HEK293T (cell line): ENCODE measurements around the gene PLEKHA7.
"Not testable (repeated sequence)": the region's sequence is repeated elsewhere in the genome, so short reads cannot be mapped to it uniquely, and the experiment has no call there.

ENCODE experiments used
- CTCF ChIA-PET: fragments of 350-600 bp; formaldehyde crosslinking; extraction: SDS; loops from one replicate; lab custom pipeline; 2021; ENCODE audit warnings: antibody characterized with exemption, inconsistent platforms; lab: Yijun Ruan, JAX
- POLR2A ChIA-PET: fragments of 350-600 bp; formaldehyde crosslinking; extraction: SDS; loops from one replicate; lab custom pipeline; 2020; ENCODE audit warnings: antibody characterized with exemption, inconsistent platforms; lab: Yijun Ruan, JAX
- DNase-seq: peaks from one replicate; pipeline ENCODE4 v3.0.0; 2012; ENCODE audit warnings: mixed read lengths; ENCODE audit errors: extremely low spot score
- ARNT ChIP-seq: fragments of 450-650 bp; IDR thresholded peaks from 2 replicates; pipeline ENCODE4 v1.6.1; 2017; ENCODE audit warnings: mild to moderate bottlenecking
- BHLHE40 ChIP-seq: fragments of 450-650 bp; IDR thresholded peaks from 2 replicates; pipeline ENCODE4 v1.6.1; 2016; ENCODE audit warnings: mild to moderate bottlenecking, moderate library complexity, borderline replicate concordance
- CTBP1 ChIP-seq: fragments of 450-650 bp; IDR thresholded peaks from 2 replicates; pipeline ENCODE4 v1.6.1; 2016; ENCODE audit warnings: borderline replicate concordance
- ELF4 ChIP-seq: fragments of 450-650 bp; IDR thresholded peaks from 2 replicates; pipeline ENCODE4 v1.6.1; 2017; ENCODE audit warnings: antibody characterized with exemption
- FOXA1 ChIP-seq: fragments of 450-650 bp; IDR thresholded peaks from 2 replicates; pipeline ENCODE4 v1.6.1; 2016; ENCODE audit warnings: mild to moderate bottlenecking
- FOXK2 ChIP-seq: fragments of 450-650 bp; IDR thresholded peaks from 2 replicates; pipeline ENCODE4 v1.6.1; 2016; ENCODE audit warnings: mild to moderate bottlenecking
- FOXM1 ChIP-seq: fragments of 450-650 bp; IDR thresholded peaks from 2 replicates; pipeline ENCODE4 v1.6.1; 2017; ENCODE audit warnings: mild to moderate bottlenecking, borderline replicate concordance
- HDGF ChIP-seq: fragments of 450-650 bp; IDR thresholded peaks from 2 replicates; pipeline ENCODE4 v1.6.1; 2017; ENCODE audit warnings: antibody characterized with exemption, borderline replicate concordance
- L3MBTL2 ChIP-seq: fragments of 450-650 bp; conservative IDR thresholded peaks from 2 replicates; pipeline ENCODE4 v1.6.1; 2016; ENCODE audit warnings: mild to moderate bottlenecking
- LEF1 ChIP-seq: fragments of 450-650 bp; IDR thresholded peaks from 2 replicates; pipeline ENCODE4 v1.6.1; 2017; ENCODE audit warnings: mild to moderate bottlenecking, borderline replicate concordance
- NFRKB ChIP-seq: fragments of 450-650 bp; IDR thresholded peaks from 2 replicates; pipeline ENCODE4 v1.6.1; 2016; ENCODE audit warnings: mild to moderate bottlenecking, moderate library complexity
- SP1 ChIP-seq: fragments of 450-650 bp; IDR thresholded peaks from 2 replicates; pipeline ENCODE4 v1.6.1; 2017
- SUZ12 ChIP-seq: fragments of 450-650 bp; IDR thresholded peaks from 2 replicates; pipeline ENCODE4 v1.6.1; 2016; ENCODE audit warnings: mild to moderate bottlenecking
- TARDBP ChIP-seq: fragments of 450-650 bp; IDR thresholded peaks from 2 replicates; pipeline ENCODE4 v1.6.1; 2016
- ZNF384 ChIP-seq: fragments of 450-650 bp; IDR thresholded peaks from 2 replicates; pipeline ENCODE4 v1.6.1; 2016
- TF ChIP-seq, protein P1 (sequence below): fragments of 450-650 bp; IDR thresholded peaks from 2 replicates; pipeline ENCODE4 v1.6.1; 2016

Gene PLEKHA7

DNA sequence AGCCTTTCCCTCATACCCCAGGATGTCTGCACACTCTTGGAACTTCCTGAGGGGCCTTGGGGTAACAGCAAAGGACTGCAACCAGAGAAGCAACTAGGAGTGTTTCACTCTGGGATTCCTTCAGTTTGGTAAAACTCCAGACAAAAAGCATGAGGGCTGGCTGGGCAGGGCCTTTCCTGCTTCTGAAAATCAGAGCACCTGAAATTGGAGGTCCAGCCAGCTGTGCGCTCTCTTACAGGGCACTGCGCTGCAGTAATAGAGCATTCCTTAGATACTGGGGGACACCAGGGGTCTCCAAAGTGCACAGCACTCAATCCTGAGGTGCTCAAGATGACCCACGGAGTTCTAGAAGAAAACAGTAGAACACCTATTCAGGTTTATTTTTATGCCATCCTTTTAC is 49.7 kb downstream of the PLEKHA7 start:
- no peak for DNase-seq
- CTCF ChIA-PET: no interaction called here
- TF ChIP-seq LEF1: no peak
- TF ChIP-seq FOXM1: no peak
- TF ChIP-seq, protein P1, sequence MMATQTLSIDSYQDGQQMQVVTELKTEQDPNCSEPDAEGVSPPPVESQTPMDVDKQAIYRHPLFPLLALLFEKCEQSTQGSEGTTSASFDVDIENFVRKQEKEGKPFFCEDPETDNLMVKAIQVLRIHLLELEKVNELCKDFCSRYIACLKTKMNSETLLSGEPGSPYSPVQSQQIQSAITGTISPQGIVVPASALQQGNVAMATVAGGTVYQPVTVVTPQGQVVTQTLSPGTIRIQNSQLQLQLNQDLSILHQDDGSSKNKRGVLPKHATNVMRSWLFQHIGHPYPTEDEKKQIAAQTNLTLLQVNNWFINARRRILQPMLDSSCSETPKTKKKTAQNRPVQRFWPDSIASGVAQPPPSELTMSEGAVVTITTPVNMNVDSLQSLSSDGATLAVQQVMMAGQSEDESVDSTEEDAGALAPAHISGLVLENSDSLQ: no peak
- no peak for TF ChIP-seq HDGF
- no peak for TF ChIP-seq FOXK2
- TF ChIP-seq SP1: no peak
- no peak for TF ChIP-seq ZNF384
- no peak for TF ChIP-seq CTBP1
- TF ChIP-seq FOXA1: no peak
- no peak for TF ChIP-seq ELF4
- TF ChIP-seq ARNT: no peak
- TF ChIP-seq SUZ12: no peak
- TF ChIP-seq NFRKB: no peak
- POLR2A ChIA-PET: no interaction called here

DNA sequence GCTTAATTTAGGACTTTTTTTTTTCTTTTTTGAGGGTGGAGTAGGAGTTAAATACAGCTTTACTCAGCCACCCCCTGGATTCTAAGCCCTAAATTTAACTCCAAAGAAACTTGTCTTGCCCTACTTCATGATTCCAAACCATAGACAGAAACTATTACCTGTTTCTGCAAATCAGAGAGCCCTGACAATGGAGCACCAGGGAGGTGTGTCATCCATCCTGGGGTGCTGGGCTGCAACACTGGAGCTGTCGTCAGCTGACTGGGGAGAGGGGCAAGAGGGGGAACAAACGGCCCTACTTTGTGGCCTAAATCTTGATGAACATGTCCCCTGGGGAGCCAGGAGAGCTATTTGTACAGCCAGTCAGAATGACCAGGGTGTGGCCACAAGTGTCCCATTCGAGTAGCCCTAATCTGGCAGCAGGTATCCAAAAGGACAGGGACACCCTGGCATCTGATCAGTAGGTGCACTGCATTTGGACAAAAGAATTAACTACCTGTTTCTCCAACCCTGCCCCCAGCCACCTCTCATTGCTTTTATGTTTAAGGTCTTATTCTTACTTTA is 50.8 kb downstream of the PLEKHA7 start:
- TF ChIP-seq ARNT: no peak
- no peak for TF ChIP-seq TARDBP
- no peak for TF ChIP-seq L3MBTL2
- no peak for TF ChIP-seq NFRKB
- no peak for TF ChIP-seq FOXA1
- no peak for TF ChIP-seq SP1
- TF ChIP-seq ELF4: no peak
- TF ChIP-seq, protein P1: no peak
- TF ChIP-seq HDGF: no peak
- TF ChIP-seq SUZ12: no peak
- no peak for TF ChIP-seq LEF1
- TF ChIP-seq CTBP1: no peak
- TF ChIP-seq BHLHE40: no peak
- no peak for TF ChIP-seq FOXM1
- no peak for TF ChIP-seq ZNF384
- no peak for TF ChIP-seq FOXK2
- CTCF ChIA-PET: no interaction called here
- POLR2A ChIA-PET: no interaction called here
- no peak for DNase-seq

GRCh38 chr11:16962589-16962988 is 51.6 kb downstream of the PLEKHA7 start:
- DNase-seq, CTCF ChIA-PET, POLR2A ChIA-PET: not testable (repeated sequence)

DNA sequence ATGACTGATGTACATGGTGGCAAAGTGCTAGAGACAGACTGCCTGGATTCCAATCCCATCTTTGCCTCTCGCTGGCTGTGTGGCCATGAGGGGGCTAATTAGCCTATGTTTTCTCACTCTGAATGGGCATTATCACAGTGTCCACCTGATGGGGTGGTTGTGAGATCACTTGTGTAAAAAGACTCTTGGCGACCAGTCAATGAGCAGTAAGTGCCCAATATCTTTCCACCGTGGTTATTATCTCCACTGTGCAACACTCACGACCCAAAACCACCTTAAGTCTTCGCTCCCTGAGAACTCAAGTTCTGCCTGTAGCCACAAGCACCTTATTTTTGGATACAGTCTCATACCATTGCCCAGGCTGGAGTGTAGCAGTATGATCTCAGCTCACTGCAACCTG is 52.1 kb downstream of the PLEKHA7 start:
- ChIA-PET POLR2A (no interaction called here), CTCF (no interaction called here)
- no peak for DNase-seq
- TF ChIP-seq FOXK2 (no peak), SP1 (no peak), FOXA1 (no peak), BHLHE40 (no peak), CTBP1 (no peak)
- TF ChIP-seq, protein P1: no peak

DNA sequence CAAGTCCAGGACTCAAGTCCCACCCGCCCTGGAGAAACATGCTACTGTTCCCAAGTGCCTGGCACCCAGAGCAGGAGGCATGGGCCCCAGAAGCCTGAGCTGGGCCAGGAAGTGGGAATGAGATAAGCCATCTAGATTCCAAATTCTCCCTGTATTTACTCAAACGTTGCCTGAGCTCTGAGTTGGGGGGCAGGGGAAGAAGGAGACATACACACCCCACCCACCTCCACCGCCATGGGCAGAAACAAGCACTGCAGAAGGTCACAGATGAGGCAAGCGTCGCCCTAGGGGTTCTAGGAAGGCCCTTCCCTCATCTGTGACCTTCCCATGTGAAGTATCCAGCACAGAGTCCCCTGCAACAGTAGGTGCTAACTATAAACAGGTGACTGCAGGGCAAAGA is 54.0 kb downstream of the PLEKHA7 start:
- ChIA-PET POLR2A (interaction anchor here (0.6 kb wide), 1 partner anchor 463 kb away, joined by 3 read pairs; no protein-coding TSS in a partner anchor), CTCF (no interaction called here)
- DNase-seq: no peak
- TF ChIP-seq CTBP1 (no peak), FOXK2 (no peak), FOXA1 (no peak), SP1 (no peak), NFRKB (no peak), ZNF384 (no peak), FOXM1 (no peak), ARNT (no peak), BHLHE40 (no peak), HDGF (no peak), L3MBTL2 (no peak), LEF1 (no peak), TARDBP (no peak)
- TF ChIP-seq, protein P1: no peak

- TF ChIP-seq SP1: no peak
- TF ChIP-seq FOXA1: no peak
- TF ChIP-seq L3MBTL2: no peak
- TF ChIP-seq HDGF: no peak
- CTCF ChIA-PET: no interaction called here
- DNase-seq: no peak
- POLR2A ChIA-PET: interaction anchor here (0.6 kb wide), 1 partner anchor 464 kb away, joined by 3 read pairs; no protein-coding TSS in a partner anchor
These were observed 54.6 kb downstream of the PLEKHA7 start for GRCh38 chr11:16959602-16960001.

DNA sequence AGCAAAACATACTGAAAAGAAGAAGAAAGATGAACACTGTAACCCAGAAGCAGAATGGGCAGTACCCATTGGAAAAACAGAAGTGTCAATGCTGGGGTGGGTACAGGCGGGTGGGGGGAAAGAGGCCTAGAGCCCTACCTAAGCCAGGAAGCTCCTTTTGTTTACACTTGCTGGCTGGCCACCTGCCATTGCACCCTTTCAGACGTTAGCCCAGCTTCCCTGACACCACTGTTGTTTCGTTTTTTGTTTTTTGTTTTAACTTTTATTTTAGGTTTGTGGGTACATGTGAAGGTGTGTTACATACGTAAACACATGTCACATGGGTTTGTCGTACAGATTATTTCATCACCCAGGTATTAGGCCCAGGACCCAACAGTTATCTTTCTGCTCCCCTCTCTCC is 55.4 kb downstream of the PLEKHA7 start:
- no peak for DNase-seq
- POLR2A ChIA-PET: no interaction called here
- no peak for TF ChIP-seq BHLHE40
- TF ChIP-seq SUZ12: no peak
- TF ChIP-seq, protein P1: no peak
- no peak for TF ChIP-seq FOXA1
- no peak for TF ChIP-seq L3MBTL2
- no peak for TF ChIP-seq HDGF
- no peak for TF ChIP-seq FOXM1
- TF ChIP-seq SP1: no peak
- TF ChIP-seq FOXK2: no peak
- TF ChIP-seq NFRKB: no peak
- CTCF ChIA-PET: no interaction called here
